Large intestine (tissue), 3 donors: ENCODE results near the gene ANXA11. TPM values are rescaled to one million over a fixed set of nuclear protein-coding genes. Genes with fewer than 3 reads are reported as not detected.
"Not testable (repeated sequence)": the region's sequence is repeated elsewhere in the genome, so short reads cannot be mapped to it uniquely, and the experiment has no call there.

Experiments
- DNase-seq, 2 donors: peaks; one replicate each; pipeline versions ENCODE4 v3.0.0 to v3.0.0-alpha.2; 2013
- H3K27ac ChIP-seq: one replicate; pipeline ENCODE4 v1.5.1; 2013; ENCODE audit warnings: low read length
- H3K27me3 ChIP-seq: 2 replicates; pipeline ENCODE4 v1.6.1; 2013; ENCODE audit warnings: low read length; ENCODE audit not compliant: control insufficient read depth, insufficient read depth
- H3K36me3 ChIP-seq: 2 replicates; pipeline ENCODE4 v1.6.1; 2013; ENCODE audit warnings: low read length; ENCODE audit not compliant: control insufficient read depth, insufficient read depth
- H3K4me1 ChIP-seq: one replicate; pipeline ENCODE4 v1.6.1; 2013; ENCODE audit warnings: low read length; ENCODE audit not compliant: control insufficient read depth, insufficient read depth
- H3K4me3 ChIP-seq: one replicate; pipeline ENCODE4 v1.5.1; 2013; ENCODE audit warnings: low read length
- H3K9me3 ChIP-seq: one replicate; pipeline ENCODE4 v1.6.1; 2013; ENCODE audit warnings: mild to moderate bottlenecking, low read depth, low read length, moderate library complexity; ENCODE audit not compliant: control insufficient read depth
- WGBS: methylation state at CpG from one replicate; pipeline ENCODE4 v1.1.5; 2013; ENCODE audit warnings: low lambda C conversion rate; ENCODE audit not compliant: insufficient coverage; 5-methylcytosine and 5-hydroxymethylcytosine counted together
- polyA plus RNA-seq: library from polyadenylated mRNA; unstranded; fragments of 120-200 nt; gene quantifications from one replicate; pipeline ENCODE4 v1.2.1, GENCODE V29; 2013

ANXA11 gene
- polyA plus RNA-seq, 1 donor = 101 TPM

- H3K9me3 ChIP-seq = peaks cover 3% of the 10 kb centered on the region
- 82% methylated on average over 3 of the region's 6 CpGs for WGBS
These were observed 6.4 kb upstream of the ANXA11 start for GRCh38 chr10:80211786-80212185.

GRCh38 chr10:80210259-80210658 is 4.9 kb upstream of the ANXA11 start:
- Histone ChIP-seq H3K36me3 (no peaks in the 10 kb centered on the region), H3K27me3 (no peaks in the 10 kb centered on the region), H3K27ac (no peak overlapping the region), H3K9me3 (peaks cover 3% of the 10 kb centered on the region), H3K4me3 (no peak overlapping the region), H3K4me1 (peaks cover 24% of the 10 kb centered on the region)
- 100% methylated on average over 1 of the region's 4 CpGs for WGBS
- DNase-seq = no peak

More at GRCh38 chr10:80211786-80212185, 6.4 kb upstream of the ANXA11 start:
- Histone ChIP-seq H3K36me3 (no peaks in the 10 kb centered on the region), H3K4me1 (peaks cover 13% of the 10 kb centered on the region), H3K27ac (no peak overlapping the region), H3K4me3 (no peak overlapping the region), H3K27me3 (no peaks in the 10 kb centered on the region)
- DNase-seq = no peak

- no peaks in the 10 kb centered on the region for H3K27me3 ChIP-seq
- peaks cover 37% of the 10 kb centered on the region for H3K4me1 ChIP-seq
- peak overlapping the region; percentile 54 for H3K4me3 ChIP-seq
- peaks cover 3% of the 10 kb centered on the region for H3K9me3 ChIP-seq
- no peaks in the 10 kb centered on the region for H3K36me3 ChIP-seq
- DNase-seq = no peak
- 96% methylated on average over 4 of the region's 15 CpGs for WGBS
- peak overlapping the region; percentile 97 for H3K27ac ChIP-seq
These were observed 2.5 kb upstream of the ANXA11 start for GRCh38 chr10:80207768-80208370.

- Histone ChIP-seq H3K4me3 (no peak overlapping the region), H3K27ac (peak overlapping the region; percentile 97), H3K36me3 (no peaks in the 10 kb centered on the region), H3K9me3 (peaks cover 3% of the 10 kb centered on the region), H3K4me1 (peaks cover 53% of the 10 kb centered on the region), H3K27me3 (no peaks in the 10 kb centered on the region)
- DNase-seq = no peak
- WGBS = no CpG with 5 or more reads among the region's 3 CpGs
These were observed 929 bp upstream of the ANXA11 start for GRCh38 chr10:80206277-80206655.

- no CpG with 5 or more reads among the region's 66 CpGs for WGBS
- Histone ChIP-seq H3K4me3 (peak overlapping the region; percentile 76), H3K9me3 (peaks cover 3% of the 10 kb centered on the region), H3K27ac (peak overlapping the region; percentile 99), H3K27me3 (no peaks in the 10 kb centered on the region), H3K36me3 (peaks cover 3% of the 10 kb centered on the region), H3K4me1 (peaks cover 66% of the 10 kb centered on the region)
- DNase-seq = peak in 1 of 2 donors; percentile 64
These were observed 460 bp downstream of the ANXA11 start for GRCh38 chr10:80204677-80205476.

GRCh38 chr10:80203835-80204676 is 1.3 kb downstream of the ANXA11 start:
- peaks cover 3% of the 10 kb centered on the region for H3K9me3 ChIP-seq
- H3K4me1 ChIP-seq = peaks cover 72% of the 10 kb centered on the region
- WGBS = no CpG with 5 or more reads among the region's 11 CpGs

GRCh38 chr10:80202934-80203834 is 2.2 kb downstream of the ANXA11 start:
- WGBS = 63% methylated on average over 2 of the region's 14 CpGs
- peaks cover 3% of the 10 kb centered on the region for H3K36me3 ChIP-seq
- no peak for DNase-seq
- peak overlapping the region; percentile 99 for H3K27ac ChIP-seq
- peaks cover 77% of the 10 kb centered on the region for H3K4me1 ChIP-seq
- H3K4me3 ChIP-seq = peak overlapping the region; percentile 76
- H3K9me3 ChIP-seq = peaks cover 3% of the 10 kb centered on the region
- no peaks in the 10 kb centered on the region for H3K27me3 ChIP-seq

More at GRCh38 chr10:80203835-80204676, 1.3 kb downstream of the ANXA11 start:
- Histone ChIP-seq H3K27me3 (no peaks in the 10 kb centered on the region), H3K4me3 (peak overlapping the region; percentile 76), H3K27ac (peak overlapping the region; percentile 99), H3K36me3 (peaks cover 3% of the 10 kb centered on the region)
- peak; percentile 80 to 94 for DNase-seq

GRCh38 chr10:80202530-80202929 is 2.8 kb downstream of the ANXA11 start:
- H3K4me1 ChIP-seq = peaks cover 78% of the 10 kb centered on the region
- not testable (repeated sequence) for H3K36me3 ChIP-seq, H3K9me3 ChIP-seq, H3K4me3 ChIP-seq, DNase-seq, H3K27me3 ChIP-seq
- WGBS = no CpG with 5 or more reads among the region's 6 CpGs
- H3K27ac ChIP-seq = peak overlapping the region; percentile 99

- DNase-seq = no peak
- Histone ChIP-seq H3K27ac (peak overlapping the region; percentile 9), H3K4me3 (no peak overlapping the region), H3K4me1 (peaks cover 78% of the 10 kb centered on the region), H3K27me3 (no peaks in the 10 kb centered on the region), H3K36me3 (peaks cover 3% of the 10 kb centered on the region), H3K9me3 (no peaks in the 10 kb centered on the region)
- no CpG with 5 or more reads among the region's 8 CpGs for WGBS
These were observed 3.7 kb downstream of the ANXA11 start for GRCh38 chr10:80201608-80202141.
